ENCODE results near the gene SLC35E1.

- TF ChIP-seq CTCF (IDR thresholded peaks at IDR 0.05) = no peak
- no peak for TF ChIP-seq POLR2AphosphoS5 (IDR thresholded peaks at IDR 0.05)
These were observed 19.8 kb upstream of the SLC35E1 start for GRCh38 chr19:16591803-16592556.

Data from breast epithelium (tissue), 3 donors.